H9 (cell line): ENCODE data around the gene PNKD. TPM values are rescaled to one million over a fixed set of nuclear protein-coding genes. Genes with fewer than 3 reads are reported as not detected.

ENCODE experiments used
- DNase-seq: peaks from one replicate; pipeline ENCODE4 v3.0.0-alpha.2; 2017
- H2AFZ ChIP-seq: one replicate; pipeline ENCODE4 v1.6.1; 2013; ENCODE audit warnings: mild to moderate bottlenecking, low read length, control low read depth, moderate library complexity
- H2AK5ac ChIP-seq: 2 replicates; pipeline ENCODE4 v1.6.1; 2013; ENCODE audit warnings: low read length, control low read depth, mixed read lengths; ENCODE audit not compliant: insufficient read length
- H2BK120ac ChIP-seq: one replicate; pipeline ENCODE4 v1.6.1; 2013; ENCODE audit warnings: low read depth, mild to moderate bottlenecking, low read length, control low read depth, inconsistent platforms; ENCODE audit not compliant: poor library complexity, severe bottlenecking
- H2BK12ac ChIP-seq: 2 replicates; pipeline ENCODE4 v1.6.1; 2013; ENCODE audit warnings: low read length, control low read depth, mixed read lengths, low read depth; ENCODE audit not compliant: insufficient read length
- H2BK15ac ChIP-seq: 2 replicates; pipeline ENCODE4 v1.6.1; 2013; ENCODE audit warnings: low read depth, low read length, control low read depth
- H2BK20ac ChIP-seq: one replicate; pipeline ENCODE4 v1.6.1; 2013; ENCODE audit warnings: low read depth, mild to moderate bottlenecking, low read length, control low read depth, inconsistent platforms; ENCODE audit not compliant: poor library complexity, severe bottlenecking
- H2BK5ac ChIP-seq: 2 replicates; pipeline ENCODE4 v1.6.1; 2013; ENCODE audit warnings: low read length, control low read depth, mixed read lengths; ENCODE audit not compliant: insufficient read length
- H3K14ac ChIP-seq: 2 replicates; pipeline ENCODE4 v1.6.1; 2013; ENCODE audit warnings: low read length, control low read depth; ENCODE audit not compliant: insufficient read depth
- H3K18ac ChIP-seq: 2 replicates; pipeline ENCODE4 v1.6.1; 2013; ENCODE audit warnings: low read depth, mild to moderate bottlenecking, mixed read lengths, low read length, control low read depth; ENCODE audit not compliant: insufficient read length
- H3K23ac ChIP-seq: 2 replicates; pipeline ENCODE4 v1.6.1; 2013; ENCODE audit warnings: low read length, control low read depth, mixed read lengths, low read depth; ENCODE audit not compliant: insufficient read length
- H3K23me2 ChIP-seq: 2 replicates; pipeline ENCODE4 v1.6.1; 2013; ENCODE audit warnings: low read depth, mild to moderate bottlenecking, mixed read lengths, low read length, control low read depth; ENCODE audit not compliant: insufficient read length, poor library complexity, severe bottlenecking
- H3K27ac ChIP-seq: 2 replicates; pipeline ENCODE4 v1.5.1; 2013; ENCODE audit warnings: low read length, control low read depth, mixed read lengths, low read depth; ENCODE audit not compliant: insufficient read length
- H3K27me3 ChIP-seq: 2 replicates; pipeline ENCODE4 v1.6.1; 2013; ENCODE audit warnings: low read length, control low read depth, inconsistent platforms; ENCODE audit not compliant: insufficient read depth
- H3K4ac ChIP-seq: 2 replicates; pipeline ENCODE4 v1.6.1; 2013; ENCODE audit warnings: low read depth, mild to moderate bottlenecking, control low read depth, inconsistent platforms, low read length, moderate library complexity
- H3K4me1 ChIP-seq: 2 replicates; pipeline ENCODE4 v1.6.1; 2013; ENCODE audit warnings: low read length, control low read depth, inconsistent platforms; ENCODE audit not compliant: insufficient read depth
- H3K4me2 ChIP-seq: 2 replicates; pipeline ENCODE4 v1.6.1; 2013; ENCODE audit warnings: low read length, control low read depth, mixed read lengths; ENCODE audit not compliant: insufficient read length, insufficient read depth
- H3K56ac ChIP-seq: 2 replicates; pipeline ENCODE4 v1.6.1; 2013; ENCODE audit warnings: low read depth, mild to moderate bottlenecking, mixed read lengths, low read length, control low read depth; ENCODE audit not compliant: insufficient read length
- H3K79me1 ChIP-seq: 2 replicates; pipeline ENCODE4 v1.6.1; 2013; ENCODE audit warnings: low read depth, mild to moderate bottlenecking, moderate library complexity, low read length, control low read depth, inconsistent platforms; ENCODE audit not compliant: insufficient read depth, poor library complexity, severe bottlenecking
- H3K79me2 ChIP-seq: 2 replicates; pipeline ENCODE4 v1.6.1; 2013; ENCODE audit warnings: low read length, control low read depth, inconsistent platforms; ENCODE audit not compliant: insufficient read depth
- H3K9ac ChIP-seq: 2 replicates; pipeline ENCODE4 v1.6.1; 2013; ENCODE audit warnings: low read length, control low read depth, mixed read lengths; ENCODE audit not compliant: insufficient read length; ENCODE audit errors: extremely low read depth
- H3K9me3 ChIP-seq: one replicate; pipeline ENCODE4 v1.6.1; 2013; ENCODE audit warnings: low read depth, low read length, inconsistent platforms; ENCODE audit not compliant: control insufficient read depth
- H3T11ph ChIP-seq: one replicate; pipeline ENCODE4 v1.6.1; 2013; ENCODE audit warnings: mild to moderate bottlenecking, low read length, control low read depth, inconsistent platforms
- H4K20me1 ChIP-seq: one replicate; pipeline ENCODE4 v1.6.1; 2013; ENCODE audit not compliant: control insufficient read depth, insufficient read length, insufficient read depth
- H4K5ac ChIP-seq: 2 replicates; pipeline ENCODE4 v1.6.1; 2013; ENCODE audit warnings: low read depth, mild to moderate bottlenecking, mixed read lengths, low read length, control low read depth; ENCODE audit not compliant: insufficient read length
- H4K8ac ChIP-seq: replicated peaks from 2 replicates; pipeline ENCODE4 v1.6.1; 2013; ENCODE audit warnings: low read length, control low read depth, mixed read lengths, low read depth; ENCODE audit not compliant: insufficient read length
- H4K91ac ChIP-seq: 2 replicates; pipeline ENCODE4 v1.6.1; 2013; ENCODE audit warnings: low read depth, mild to moderate bottlenecking, moderate library complexity, mixed read lengths, low read length, control low read depth; ENCODE audit not compliant: insufficient read length
- H3K27ac Mint-ChIP-seq, 3 experiments: 2 replicates in 2 of 3; 3 replicates in 1 of 3; pipeline ENCODE4 v1.8.0; 2020 to 2021; ENCODE audit warnings: mixed read lengths in 3 of 3, mild to moderate bottlenecking in 1 of 3, moderate library complexity in 1 of 3
- H3K27me3 Mint-ChIP-seq: 2 replicates; pipeline ENCODE4 v1.8.0; 2021; ENCODE audit warnings: low read depth, mild to moderate bottlenecking, moderate library complexity, mixed read lengths
- H3K36me3 Mint-ChIP-seq, 3 experiments: 2 replicates in 2 of 3; 3 replicates in 1 of 3; pipeline ENCODE4 v1.8.0; 2020 to 2021; ENCODE audit warnings: low read depth in 3 of 3, mixed read lengths in 3 of 3; ENCODE audit not compliant: insufficient read depth in 1 of 3
- H3K4me1 Mint-ChIP-seq, 2 experiments: 2 replicates each; pipeline ENCODE4 v1.8.0; 2020; ENCODE audit warnings: mixed read lengths in 2 of 2
- H3K4me3 Mint-ChIP-seq, 2 experiments: 2 replicates in 1 of 2; 3 replicates in 1 of 2; pipeline ENCODE4 v1.8.0; 2020 to 2021; ENCODE audit warnings: mild to moderate bottlenecking in 2 of 2, mixed read lengths in 2 of 2, moderate library complexity in 1 of 2
- H3K9me3 Mint-ChIP-seq, 2 experiments: 2 replicates in 1 of 2; 3 replicates in 1 of 2; pipeline ENCODE4 v1.8.0; 2020; ENCODE audit warnings: mild to moderate bottlenecking in 2 of 2, mixed read lengths in 2 of 2, moderate library complexity in 1 of 2
- WGBS: extraction: QIAGEN DNeasy Blood & Tissue Kit; methylation state at CpG from one replicate; pipeline ENCODE4 v1.1.7; 2013; ENCODE audit warnings: missing lambda C conversion rate, low lambda C conversion rate, mixed read lengths; ENCODE audit not compliant: insufficient read length; ENCODE audit errors: extremely low coverage; 5-methylcytosine and 5-hydroxymethylcytosine counted together
- total RNA-seq: library from RNA; stranded (reverse); gene quantifications from 2 replicates; pipeline ENCODE4 v1.2.1, GENCODE V29; 2021
- TF ChIP-seq, protein P1 (sequence below): fragments of 200-600 bp; sonication (generic); conservative IDR thresholded peaks from 3 replicates; pipeline ENCODE4 v1.8.0; 2021; ENCODE audit warnings: antibody characterized with exemption, mild to moderate bottlenecking

The PNKD gene
- total RNA-seq, 1 experiment from 2014 or later, result 31.6 TPM

DNA sequence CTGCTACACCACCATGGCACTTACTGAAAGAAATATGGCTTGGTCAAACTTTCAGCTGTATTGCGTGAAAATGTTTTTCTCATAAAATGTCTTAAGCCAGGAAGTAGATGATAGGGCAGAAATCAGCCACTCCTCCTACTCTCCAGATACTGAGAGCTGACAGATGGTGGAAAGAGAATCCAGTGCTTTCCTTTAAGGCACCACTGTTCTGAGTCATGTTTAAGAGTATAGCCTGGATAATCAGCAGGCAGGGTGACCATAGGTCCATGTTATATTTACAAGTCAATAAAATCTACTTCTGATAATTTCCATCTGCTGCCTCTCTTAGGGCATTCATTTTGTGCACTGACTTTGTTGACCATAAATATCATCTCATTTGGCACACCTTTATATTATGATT, 31.4 kb upstream of the PNKD start:
- Histone ChIP-seq H3T11ph (no peak overlapping the region), H4K5ac (no peak overlapping the region), H3K14ac (no peak overlapping the region), H4K91ac (no peak overlapping the region), H4K8ac (no peak overlapping the region), H3K18ac (no peak overlapping the region), H3K4me1 (no peaks in the 10 kb centered on the region), H3K9me3 (no peaks in the 10 kb centered on the region), H3K79me2 (no peaks in the 10 kb centered on the region), H2BK5ac (no peak overlapping the region), H2BK120ac (no peak overlapping the region), H2AK5ac (no peak overlapping the region), H3K9ac (no peak overlapping the region), H2AFZ (no peak overlapping the region), H3K27ac (no peak overlapping the region), H4K20me1 (no peaks in the 10 kb centered on the region), H2BK15ac (no peak overlapping the region), H3K23me2 (no peaks in the 10 kb centered on the region), H3K4ac (no peak overlapping the region), H3K4me2 (no peak overlapping the region), H2BK20ac (no peak overlapping the region), H3K27me3 (no peaks in the 10 kb centered on the region), H3K23ac (no peak overlapping the region), H2BK12ac (no peak overlapping the region), H3K56ac (no peak overlapping the region), H3K79me1 (no peaks in the 10 kb centered on the region)
- Mint-ChIP-seq H3K4me1 (no peaks in the 10 kb centered on the region), H3K36me3 (peaks cover 34 to 92% (median 69%) of the 10 kb centered on the region in 3 experiments; a peak in 6 of 7 replicates), H3K27me3 (no peaks in the 10 kb centered on the region), H3K4me3 (no peak overlapping the region), H3K27ac (no peak overlapping the region), H3K9me3 (no peaks in the 10 kb centered on the region)
- WGBS, result no CpG with 5 or more reads among the region's 1 CpG
- TF ChIP-seq, protein P1, sequence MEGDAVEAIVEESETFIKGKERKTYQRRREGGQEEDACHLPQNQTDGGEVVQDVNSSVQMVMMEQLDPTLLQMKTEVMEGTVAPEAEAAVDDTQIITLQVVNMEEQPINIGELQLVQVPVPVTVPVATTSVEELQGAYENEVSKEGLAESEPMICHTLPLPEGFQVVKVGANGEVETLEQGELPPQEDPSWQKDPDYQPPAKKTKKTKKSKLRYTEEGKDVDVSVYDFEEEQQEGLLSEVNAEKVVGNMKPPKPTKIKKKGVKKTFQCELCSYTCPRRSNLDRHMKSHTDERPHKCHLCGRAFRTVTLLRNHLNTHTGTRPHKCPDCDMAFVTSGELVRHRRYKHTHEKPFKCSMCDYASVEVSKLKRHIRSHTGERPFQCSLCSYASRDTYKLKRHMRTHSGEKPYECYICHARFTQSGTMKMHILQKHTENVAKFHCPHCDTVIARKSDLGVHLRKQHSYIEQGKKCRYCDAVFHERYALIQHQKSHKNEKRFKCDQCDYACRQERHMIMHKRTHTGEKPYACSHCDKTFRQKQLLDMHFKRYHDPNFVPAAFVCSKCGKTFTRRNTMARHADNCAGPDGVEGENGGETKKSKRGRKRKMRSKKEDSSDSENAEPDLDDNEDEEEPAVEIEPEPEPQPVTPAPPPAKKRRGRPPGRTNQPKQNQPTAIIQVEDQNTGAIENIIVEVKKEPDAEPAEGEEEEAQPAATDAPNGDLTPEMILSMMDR, result no peak
- DNase-seq, result no peak
